A549 (cell line): ENCODE measurements around the gene SLC9A3.
A peak's percentile ranks its signal among the peaks of the same experiment; 100 is the strongest.

Experiments used
- CHD4 ChIP-seq: fragments of 200-600 bp; sonication (generic); IDR thresholded peaks from 2 replicates; pipeline ENCODE4 v1.6.1; 2016; ENCODE audit warnings: antibody characterized with exemption, mild to moderate bottlenecking, borderline replicate concordance
- HDAC2 ChIP-seq: fragments of 200-600 bp; sonication (generic); IDR thresholded peaks from 2 replicates; pipeline ENCODE4 v1.6.1; 2016
- MAFK ChIP-seq: fragments of 450-650 bp; IDR thresholded peaks from 2 replicates; pipeline ENCODE4 v1.6.1; 2014; ENCODE audit not compliant: partially characterized antibody
- MAX ChIP-seq: IDR thresholded peaks from 2 replicates; pipeline ENCODE4 v1.6.1; 2012
- MAZ ChIP-seq: fragments of 150-350 bp; IDR thresholded peaks from 2 replicates; pipeline ENCODE4 v1.6.1; 2014; ENCODE audit warnings: antibody characterized with exemption, low read depth, low read length, borderline replicate concordance
- PHF8 ChIP-seq: fragments of 200-600 bp; sonication (generic); IDR thresholded peaks from 2 replicates; pipeline ENCODE4 v1.6.1; 2016; ENCODE audit warnings: low read depth, mild to moderate bottlenecking, antibody characterized with exemption, moderate library complexity, borderline replicate concordance
- POLR2A ChIP-seq: IDR thresholded peaks from 2 replicates; pipeline ENCODE4 v1.6.1; 2012; ENCODE audit warnings: mild to moderate bottlenecking, low read length
- RCOR1 ChIP-seq: fragments of 150-350 bp; IDR thresholded peaks from 2 replicates; pipeline ENCODE4 v1.6.1; 2014; ENCODE audit warnings: antibody characterized with exemption, low read length, low read depth
- RFX5 ChIP-seq: fragments of 450-650 bp; IDR thresholded peaks from 2 replicates; pipeline ENCODE4 v1.7.1; 2014; ENCODE audit warnings: antibody characterized with exemption, mild to moderate bottlenecking, moderate library complexity
- TF ChIP-seq, protein P1 (sequence below): fragments of >200 bp; sonication (Bioruptor Twin); formaldehyde crosslinking; IDR thresholded peaks from 3 replicates; pipeline ENCODE4 v1.5.1; 2016
- TF ChIP-seq, protein P2 (sequence below): fragments of 450-650 bp; IDR thresholded peaks from 2 replicates; pipeline ENCODE4 v1.6.1; 2014; ENCODE audit warnings: antibody characterized with exemption
- TF ChIP-seq, protein P3 (sequence below): fragments of >200 bp; sonication (Bioruptor Twin); formaldehyde crosslinking; IDR thresholded peaks from 3 replicates; pipeline ENCODE4 v1.6.1; 2016

GRCh38 chr5:425714-426113, 98.5 kb downstream of the SLC9A3 start:
- TF ChIP-seq MAX, result no peak
- TF ChIP-seq, protein P1, sequence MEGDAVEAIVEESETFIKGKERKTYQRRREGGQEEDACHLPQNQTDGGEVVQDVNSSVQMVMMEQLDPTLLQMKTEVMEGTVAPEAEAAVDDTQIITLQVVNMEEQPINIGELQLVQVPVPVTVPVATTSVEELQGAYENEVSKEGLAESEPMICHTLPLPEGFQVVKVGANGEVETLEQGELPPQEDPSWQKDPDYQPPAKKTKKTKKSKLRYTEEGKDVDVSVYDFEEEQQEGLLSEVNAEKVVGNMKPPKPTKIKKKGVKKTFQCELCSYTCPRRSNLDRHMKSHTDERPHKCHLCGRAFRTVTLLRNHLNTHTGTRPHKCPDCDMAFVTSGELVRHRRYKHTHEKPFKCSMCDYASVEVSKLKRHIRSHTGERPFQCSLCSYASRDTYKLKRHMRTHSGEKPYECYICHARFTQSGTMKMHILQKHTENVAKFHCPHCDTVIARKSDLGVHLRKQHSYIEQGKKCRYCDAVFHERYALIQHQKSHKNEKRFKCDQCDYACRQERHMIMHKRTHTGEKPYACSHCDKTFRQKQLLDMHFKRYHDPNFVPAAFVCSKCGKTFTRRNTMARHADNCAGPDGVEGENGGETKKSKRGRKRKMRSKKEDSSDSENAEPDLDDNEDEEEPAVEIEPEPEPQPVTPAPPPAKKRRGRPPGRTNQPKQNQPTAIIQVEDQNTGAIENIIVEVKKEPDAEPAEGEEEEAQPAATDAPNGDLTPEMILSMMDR, result peak; percentile 34; the same call in 2 of the 3 replicates
- no peak for TF ChIP-seq MAFK
- TF ChIP-seq, protein P2, sequence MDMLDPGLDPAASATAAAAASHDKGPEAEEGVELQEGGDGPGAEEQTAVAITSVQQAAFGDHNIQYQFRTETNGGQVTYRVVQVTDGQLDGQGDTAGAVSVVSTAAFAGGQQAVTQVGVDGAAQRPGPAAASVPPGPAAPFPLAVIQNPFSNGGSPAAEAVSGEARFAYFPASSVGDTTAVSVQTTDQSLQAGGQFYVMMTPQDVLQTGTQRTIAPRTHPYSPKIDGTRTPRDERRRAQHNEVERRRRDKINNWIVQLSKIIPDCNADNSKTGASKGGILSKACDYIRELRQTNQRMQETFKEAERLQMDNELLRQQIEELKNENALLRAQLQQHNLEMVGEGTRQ, result no peak
- no peak for TF ChIP-seq RFX5
- no peak for TF ChIP-seq POLR2A
- TF ChIP-seq MAZ, result no peak
- TF ChIP-seq HDAC2, result no peak
- TF ChIP-seq PHF8, result no peak
- TF ChIP-seq CHD4, result no peak
- TF ChIP-seq, protein P3, sequence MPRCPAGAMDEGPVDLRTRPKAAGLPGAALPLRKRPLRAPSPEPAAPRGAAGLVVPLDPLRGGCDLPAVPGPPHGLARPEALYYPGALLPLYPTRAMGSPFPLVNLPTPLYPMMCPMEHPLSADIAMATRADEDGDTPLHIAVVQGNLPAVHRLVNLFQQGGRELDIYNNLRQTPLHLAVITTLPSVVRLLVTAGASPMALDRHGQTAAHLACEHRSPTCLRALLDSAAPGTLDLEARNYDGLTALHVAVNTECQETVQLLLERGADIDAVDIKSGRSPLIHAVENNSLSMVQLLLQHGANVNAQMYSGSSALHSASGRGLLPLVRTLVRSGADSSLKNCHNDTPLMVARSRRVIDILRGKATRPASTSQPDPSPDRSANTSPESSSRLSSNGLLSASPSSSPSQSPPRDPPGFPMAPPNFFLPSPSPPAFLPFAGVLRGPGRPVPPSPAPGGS, result no peak
- TF ChIP-seq RCOR1, result no peak
